CD8-positive, alpha-beta memory T cell (primary cell): Measurements from ENCODE around the gene NFIL3. TPM values are rescaled to one million over a fixed set of nuclear protein-coding genes. Genes with fewer than 3 reads are reported as not detected.
"Not testable (repeated sequence)": the region's sequence is repeated elsewhere in the genome, so short reads cannot be mapped to it uniquely, and the experiment has no call there.

Experiments used
- CTCF ChIA-PET: fragments of 350-600 bp; sonication (Branson Sonifier 250); formaldehyde crosslinking; loops from one replicate; lab custom pipeline; 2021; ENCODE audit warnings: antibody characterized with exemption; lab: Charles Lee
- POLR2A ChIA-PET: fragments of 350-600 bp; sonication (Branson Sonifier 250); formaldehyde crosslinking; loops from one replicate; lab custom pipeline; 2021; ENCODE audit warnings: antibody characterized with exemption; lab: Charles Lee
- DNase-seq, 5 donors: peaks; one replicate each; pipeline versions ENCODE4 v3.0.0 to v3.0.0-alpha.2; 2020 to 2022; ENCODE audit warnings: mixed read lengths in 1 of 5
- H3K27ac ChIP-seq: one replicate; pipeline ENCODE4 v1.7.0; 2013; ENCODE audit warnings: low read depth, mild to moderate bottlenecking, low read length, moderate library complexity
- H3K27me3 ChIP-seq: 2 replicates; pipeline ENCODE4 v1.7.0; 2013; ENCODE audit warnings: low read length, mild to moderate bottlenecking; ENCODE audit not compliant: insufficient read depth, poor library complexity, severe bottlenecking
- H3K36me3 ChIP-seq: 2 replicates; pipeline ENCODE4 v1.7.0; 2013; ENCODE audit warnings: mild to moderate bottlenecking, low read length, moderate library complexity; ENCODE audit not compliant: insufficient read depth
- H3K4me1 ChIP-seq: 2 replicates; pipeline ENCODE4 v1.7.0; 2013; ENCODE audit warnings: mild to moderate bottlenecking, low read length, moderate library complexity; ENCODE audit not compliant: insufficient read depth
- H3K4me3 ChIP-seq: 2 replicates; pipeline ENCODE4 v1.7.0; 2013; ENCODE audit warnings: mild to moderate bottlenecking, low read length
- H3K9me3 ChIP-seq: 2 replicates; pipeline ENCODE4 v1.7.0; 2013; ENCODE audit warnings: mild to moderate bottlenecking, low read length
- H3K27ac Mint-ChIP-seq, 8 donors: one replicate each; pipeline ENCODE4 v1.8.0; 2020 to 2021; ENCODE audit warnings: mixed read lengths in 8 of 8, mild to moderate bottlenecking in 6 of 8, inconsistent platforms in 3 of 8, moderate library complexity in 3 of 8
- H3K27me3 Mint-ChIP-seq, 2 donors: one replicate each; pipeline ENCODE4 v1.8.0; 2020 to 2021; ENCODE audit warnings: mixed read lengths in 2 of 2, mild to moderate bottlenecking in 1 of 2, moderate library complexity in 1 of 2
- H3K36me3 Mint-ChIP-seq, 3 donors: one replicate each; pipeline ENCODE4 v1.8.0; 2020 to 2021; ENCODE audit warnings: mixed read lengths in 3 of 3, inconsistent platforms in 1 of 3, mild to moderate bottlenecking in 1 of 3
- H3K4me1 Mint-ChIP-seq, 3 donors: one replicate each; pipeline ENCODE4 v1.8.0; 2020 to 2021; ENCODE audit warnings: mixed read lengths in 3 of 3, inconsistent platforms in 1 of 3, mild to moderate bottlenecking in 1 of 3
- H3K4me3 Mint-ChIP-seq, 7 donors: one replicate each; pipeline ENCODE4 v1.8.0; 2020 to 2021; ENCODE audit warnings: mixed read lengths in 7 of 7, mild to moderate bottlenecking in 6 of 7, moderate library complexity in 4 of 7, inconsistent platforms in 2 of 7
- H3K9me3 Mint-ChIP-seq, 5 donors: one replicate each; pipeline ENCODE4 v1.8.0; 2020 to 2022; ENCODE audit warnings: mixed read lengths in 5 of 5, mild to moderate bottlenecking in 3 of 5, moderate library complexity in 2 of 5, inconsistent platforms in 1 of 5
- polyA plus RNA-seq: library from polyadenylated mRNA; unstranded; fragments of 300-500 nt; fragmentation: Illumina TruSeq; gene quantifications from one replicate; pipeline ENCODE4 v1.2.3, GENCODE V29; 2021
- total RNA-seq, 2 experiments: library from RNA; stranded (reverse); gene quantifications; one replicate each; pipeline ENCODE4 v1.2.3, GENCODE V29; 2021

The NFIL3 gene
- total and polyA plus RNA-seq, 3 experiments from 2014 or later, result 5.4 to 69.3 (median 68.6) TPM

DNA sequence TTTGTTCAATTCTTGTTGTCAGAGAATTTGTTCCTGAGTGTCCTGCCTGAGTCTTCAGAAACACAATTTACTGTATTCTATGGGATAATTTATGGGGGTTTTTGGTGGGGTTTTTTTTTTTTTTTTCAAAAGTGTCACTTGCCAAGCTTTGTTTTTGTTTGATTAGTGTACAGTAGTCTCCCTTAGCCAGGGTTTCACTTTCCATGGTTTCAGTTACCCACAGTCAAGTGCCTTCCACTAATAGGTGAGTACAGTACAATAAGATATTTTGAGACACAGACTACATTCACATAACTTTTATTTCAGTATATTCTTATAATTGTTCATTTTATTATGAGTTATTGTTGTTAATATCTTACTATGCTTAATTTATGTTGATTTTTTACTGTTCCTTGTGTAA is 36.9 kb downstream of the NFIL3 start:
- ChIA-PET CTCF (no interaction called here), POLR2A (no interaction called here)
- Mint-ChIP-seq H3K27ac (no peak overlapping the region), H3K9me3 (peaks cover 0 to 3% (median 0%) of the 10 kb centered on the region in 5 donors), H3K4me1 (no peaks in the 10 kb centered on the region), H3K36me3 (no peaks in the 10 kb centered on the region), H3K27me3 (peaks cover 0 to 3% of the 10 kb centered on the region in 2 donors), H3K4me3 (no peak overlapping the region)
- Histone ChIP-seq H3K36me3 (no peaks in the 10 kb centered on the region), H3K27me3 (no peaks in the 10 kb centered on the region), H3K4me1 (no peaks in the 10 kb centered on the region), H3K27ac (no peak overlapping the region), H3K4me3 (no peak overlapping the region), H3K9me3 (no peaks in the 10 kb centered on the region)
- no peak for DNase-seq

DNA sequence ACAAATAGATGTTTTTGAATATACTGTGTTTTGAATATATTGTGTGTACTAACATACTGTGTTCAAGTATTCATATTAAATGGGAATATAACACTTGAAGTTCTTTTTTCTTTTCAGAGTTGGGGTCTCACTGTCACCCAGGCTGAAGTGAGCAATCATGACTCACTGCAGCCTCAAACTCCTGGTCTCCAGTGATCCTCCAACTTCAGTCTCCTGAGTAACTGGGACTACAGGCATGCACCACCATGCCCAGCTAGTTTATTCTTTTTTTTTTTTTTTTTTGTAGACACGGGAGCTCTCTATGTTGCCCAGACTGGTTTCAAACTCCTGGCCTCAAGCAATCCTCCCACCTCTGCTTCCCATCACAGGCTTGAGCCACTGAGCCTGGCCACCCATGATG is 38.7 kb downstream of the NFIL3 start:
- Histone ChIP-seq H3K4me1 (no peaks in the 10 kb centered on the region), H3K4me3 (no peak overlapping the region), H3K27ac (no peak overlapping the region), H3K27me3 (no peaks in the 10 kb centered on the region), H3K9me3 (no peaks in the 10 kb centered on the region), H3K36me3 (no peaks in the 10 kb centered on the region)
- Mint-ChIP-seq H3K4me3 (no peak overlapping the region), H3K27me3 (peaks cover 0 to 3% of the 10 kb centered on the region in 2 donors), H3K27ac (no peak overlapping the region), H3K36me3 (no peaks in the 10 kb centered on the region), H3K4me1 (no peaks in the 10 kb centered on the region), H3K9me3 (peaks cover 0 to 3% (median 0%) of the 10 kb centered on the region in 5 donors)
- POLR2A ChIA-PET, result no interaction called here
- CTCF ChIA-PET, result no interaction called here
- no peak for DNase-seq

DNA sequence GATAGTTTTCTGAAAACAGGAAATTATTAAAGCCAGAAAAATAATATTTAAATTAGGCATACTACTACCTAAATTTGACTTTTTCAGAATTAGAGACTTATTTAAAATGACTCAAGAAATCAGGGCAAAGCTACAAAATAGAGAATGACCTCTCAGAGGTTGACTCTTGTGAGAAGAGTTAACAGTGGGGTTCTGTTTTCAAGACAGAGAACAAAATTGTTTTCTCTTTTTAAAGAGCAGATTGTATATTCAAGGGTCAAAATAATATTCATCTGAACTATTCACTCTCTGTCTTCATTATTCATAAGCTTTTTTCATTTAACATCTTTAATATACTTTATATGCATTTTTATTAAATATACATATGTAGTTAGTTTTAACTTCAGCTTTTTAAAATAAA is 40.1 kb downstream of the NFIL3 start:
- no peak overlapping the region for H3K4me3 Mint-ChIP-seq
- Histone ChIP-seq H3K27me3 (no peaks in the 10 kb centered on the region), H3K36me3 (no peaks in the 10 kb centered on the region), H3K4me1 (no peaks in the 10 kb centered on the region), H3K27ac (no peak overlapping the region), H3K9me3 (no peaks in the 10 kb centered on the region), H3K4me3 (no peak overlapping the region)
- H3K27ac Mint-ChIP-seq, result no peak overlapping the region
- no peak for DNase-seq
- no peaks in the 10 kb centered on the region for H3K4me1 Mint-ChIP-seq
- H3K9me3 Mint-ChIP-seq, result peaks cover 0 to 3% (median 0%) of the 10 kb centered on the region in 5 donors
- ChIA-PET POLR2A (no interaction called here), CTCF (no interaction called here)
- H3K36me3 Mint-ChIP-seq, result no peaks in the 10 kb centered on the region
- peaks cover 0 to 3% of the 10 kb centered on the region in 2 donors for H3K27me3 Mint-ChIP-seq

DNA sequence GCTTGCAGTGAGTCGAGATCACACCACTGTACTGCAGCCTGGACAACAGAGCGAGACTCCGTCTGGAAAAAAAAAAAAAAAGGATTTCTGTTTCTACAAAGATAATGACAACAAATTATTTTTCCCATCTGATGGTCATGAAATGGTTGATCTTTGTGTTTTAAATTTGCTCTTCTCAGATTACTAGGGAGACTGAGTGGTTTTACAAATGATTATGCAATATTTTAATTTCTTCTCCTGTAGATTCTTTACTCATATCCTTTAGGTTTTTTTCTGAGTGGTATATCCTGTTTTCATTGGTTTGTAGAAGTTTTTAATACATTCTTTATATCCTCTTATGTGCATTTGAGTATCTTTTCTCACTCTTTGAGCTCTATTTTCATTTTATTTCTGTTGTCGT is 41.3 kb downstream of the NFIL3 start:
- peaks cover 0 to 4% (median 0%) of the 10 kb centered on the region in 3 donors for H3K36me3 Mint-ChIP-seq
- ChIA-PET CTCF (no interaction called here), POLR2A (no interaction called here)
- Histone ChIP-seq H3K4me1 (no peaks in the 10 kb centered on the region), H3K36me3 (no peaks in the 10 kb centered on the region), H3K27me3 (no peaks in the 10 kb centered on the region), H3K9me3 (no peaks in the 10 kb centered on the region), H3K27ac (no peak overlapping the region), H3K4me3 (no peak overlapping the region)
- peaks cover 0 to 3% of the 10 kb centered on the region in 2 donors for H3K27me3 Mint-ChIP-seq
- H3K27ac Mint-ChIP-seq, result no peak overlapping the region
- H3K4me3 Mint-ChIP-seq, result no peak overlapping the region
- no peak for DNase-seq
- no peaks in the 10 kb centered on the region for H3K4me1 Mint-ChIP-seq
- peaks cover 0 to 2% (median 0%) of the 10 kb centered on the region in 5 donors for H3K9me3 Mint-ChIP-seq

DNA sequence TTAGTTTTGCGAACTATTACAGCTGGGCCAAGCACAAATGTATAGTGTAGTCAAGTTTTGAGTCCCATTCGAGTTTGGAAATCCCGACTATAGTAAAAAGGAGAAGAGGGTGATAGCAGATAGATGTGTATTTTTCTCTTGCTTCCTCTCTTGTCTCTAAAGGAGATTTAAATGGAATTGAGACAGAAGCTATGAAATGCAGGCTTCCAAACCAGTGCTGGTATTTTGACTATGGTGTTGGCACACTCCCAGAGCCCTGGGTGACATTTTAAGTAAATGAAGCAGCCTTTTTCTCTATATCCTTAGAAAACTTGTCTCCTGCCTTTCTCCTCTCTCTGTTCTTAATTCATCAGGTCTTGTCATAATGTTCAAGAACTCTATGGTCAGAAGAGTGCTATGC is 44.2 kb downstream of the NFIL3 start:
- Histone ChIP-seq H3K4me3 (no peak overlapping the region), H3K4me1 (no peaks in the 10 kb centered on the region), H3K9me3 (no peaks in the 10 kb centered on the region), H3K36me3 (no peaks in the 10 kb centered on the region), H3K27ac (no peak overlapping the region), H3K27me3 (no peaks in the 10 kb centered on the region)
- Mint-ChIP-seq H3K27me3 (peaks cover 0 to 3% of the 10 kb centered on the region in 2 donors), H3K9me3 (peaks cover 0 to 2% (median 0%) of the 10 kb centered on the region in 5 donors), H3K4me3 (no peak overlapping the region), H3K4me1 (peaks cover 3 to 7% (median 6%) of the 10 kb centered on the region in 3 donors), H3K27ac (no peak overlapping the region), H3K36me3 (peaks cover 0 to 4% (median 0%) of the 10 kb centered on the region in 3 donors)
- CTCF ChIA-PET, result no interaction called here
- POLR2A ChIA-PET, result no interaction called here
- DNase-seq, result no peak

DNA sequence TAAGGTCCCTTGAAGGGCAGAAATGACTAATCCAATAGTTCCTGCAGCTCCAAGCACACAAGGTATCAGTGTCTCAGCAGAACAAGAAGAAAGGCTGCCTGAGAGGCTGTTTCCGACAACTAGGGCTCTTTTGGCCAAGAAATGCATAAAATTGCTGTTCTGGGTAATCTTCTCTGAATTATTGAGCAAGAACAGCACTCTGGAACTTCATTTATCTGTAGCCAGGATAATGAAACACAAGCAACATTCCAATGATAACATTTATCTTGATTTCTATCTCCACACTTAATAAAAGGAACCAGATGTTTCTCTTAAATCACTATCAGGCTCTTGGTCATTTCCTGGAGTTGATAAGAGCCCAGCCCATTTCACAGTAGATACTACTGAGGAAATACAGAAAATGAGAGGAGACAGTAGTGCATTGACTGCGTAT is 44.9 kb downstream of the NFIL3 start:
- H3K4me1 Mint-ChIP-seq, result peaks cover 3 to 7% (median 6%) of the 10 kb centered on the region in 3 donors
- no peak overlapping the region for H3K4me3 Mint-ChIP-seq
- peaks cover 0 to 3% of the 10 kb centered on the region in 2 donors for H3K27me3 Mint-ChIP-seq
- H3K27ac Mint-ChIP-seq, result no peak overlapping the region
- Histone ChIP-seq H3K4me3 (no peak overlapping the region), H3K36me3 (no peaks in the 10 kb centered on the region), H3K27ac (no peak overlapping the region), H3K27me3 (no peaks in the 10 kb centered on the region), H3K4me1 (no peaks in the 10 kb centered on the region), H3K9me3 (no peaks in the 10 kb centered on the region)
- ChIA-PET CTCF (no interaction called here), POLR2A (no interaction called here)
- H3K36me3 Mint-ChIP-seq, result peaks cover 0 to 4% (median 0%) of the 10 kb centered on the region in 3 donors
- H3K9me3 Mint-ChIP-seq, result peaks cover 0 to 2% (median 0%) of the 10 kb centered on the region in 5 donors
- DNase-seq, result no peak

DNA sequence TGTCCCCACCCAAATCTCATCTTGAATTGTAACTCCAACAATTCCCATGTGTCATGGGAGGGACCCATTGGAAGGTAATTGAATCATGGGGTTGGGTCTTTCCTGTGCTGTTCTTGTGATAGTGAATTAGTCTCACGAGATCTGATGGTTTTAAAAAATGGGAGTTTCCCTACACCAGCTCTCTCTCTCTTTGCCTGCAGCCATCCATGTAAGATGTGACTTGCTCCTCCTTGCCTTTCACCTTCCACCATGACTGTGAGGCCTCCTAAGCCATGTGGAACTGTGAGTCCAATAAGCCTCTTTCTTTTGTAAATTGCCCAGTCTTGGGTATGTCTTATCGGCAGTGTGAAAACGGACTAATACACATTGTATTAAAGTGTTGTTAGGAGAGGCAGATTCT is 45.6 kb downstream of the NFIL3 start:
- H3K9me3 ChIP-seq, H3K27me3 ChIP-seq, H3K9me3 Mint-ChIP-seq, POLR2A ChIA-PET, H3K36me3 Mint-ChIP-seq, DNase-seq, H3K4me3 ChIP-seq, CTCF ChIA-PET, H3K27ac ChIP-seq, H3K4me1 ChIP-seq, H3K36me3 ChIP-seq, H3K4me1 Mint-ChIP-seq, H3K4me3 Mint-ChIP-seq, H3K27me3 Mint-ChIP-seq: not testable (repeated sequence)
- H3K27ac Mint-ChIP-seq, result peak overlapping the region in 1 of 8 donors; percentile 14

DNA sequence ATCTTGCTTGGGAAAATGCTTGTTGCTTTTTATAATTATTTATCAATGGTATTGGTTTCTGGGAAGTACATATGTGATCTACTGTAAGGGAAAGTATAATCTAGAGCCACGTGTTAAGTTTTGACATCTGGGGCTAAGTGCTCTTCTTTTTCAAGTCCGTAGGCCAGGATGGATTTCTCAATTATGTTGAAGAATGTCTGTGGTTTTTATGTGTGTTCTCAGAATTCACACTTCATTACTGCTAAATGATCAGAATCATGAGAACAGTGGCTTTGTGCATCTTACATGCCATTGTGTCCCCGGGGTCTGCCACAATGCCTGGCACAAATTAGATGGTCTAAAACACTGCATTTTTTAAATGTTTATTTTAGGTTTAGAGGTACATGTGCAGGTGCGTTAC is 47.4 kb downstream of the NFIL3 start:
- H3K27ac ChIP-seq, result no peak overlapping the region
- H3K27me3 ChIP-seq, result no peaks in the 10 kb centered on the region
- Mint-ChIP-seq H3K27me3 (no peaks in the 10 kb centered on the region), H3K36me3 (peaks cover 0 to 4% (median 0%) of the 10 kb centered on the region in 3 donors), H3K27ac (peak overlapping the region in 2 of 8 donors; percentile 19 to 66), H3K4me1 (peaks cover 3 to 7% (median 6%) of the 10 kb centered on the region in 3 donors), H3K9me3 (peaks cover 0 to 2% (median 0%) of the 10 kb centered on the region in 5 donors), H3K4me3 (no peak overlapping the region)
- H3K9me3 ChIP-seq, result no peaks in the 10 kb centered on the region
- no peaks in the 10 kb centered on the region for H3K4me1 ChIP-seq
- ChIA-PET CTCF (no interaction called here), POLR2A (no interaction called here)
- H3K4me3 ChIP-seq, result no peak overlapping the region
- H3K36me3 ChIP-seq, result no peaks in the 10 kb centered on the region
- DNase-seq, result no peak
